A549 (cell line): ENCODE measurements around the gene CREBZF.

Experiments used
- CEBPB ChIP-seq, 2 experiments: fragments of >200 bp in 1 of 2; sonication (Bioruptor Twin) in 1 of 2; formaldehyde crosslinking in 1 of 2; IDR thresholded peaks; 2 replicates each; pipeline ENCODE4 v1.6.1; 2012 to 2016
- CHD2 ChIP-seq: fragments of 150-350 bp; IDR thresholded peaks from 2 replicates; pipeline ENCODE4 v1.6.1; 2014; ENCODE audit warnings: low read length; ENCODE audit not compliant: partially characterized antibody
- HDAC2 ChIP-seq: fragments of 200-600 bp; sonication (generic); IDR thresholded peaks from 2 replicates; pipeline ENCODE4 v1.6.1; 2016
- POLR2A ChIP-seq: IDR thresholded peaks from 2 replicates; pipeline ENCODE4 v1.6.1; 2012; ENCODE audit warnings: mild to moderate bottlenecking, low read length
- RAD21 ChIP-seq, 2 experiments: fragments of >200 bp in 1 of 2; sonication (Bioruptor Twin) in 1 of 2; formaldehyde crosslinking in 1 of 2; IDR thresholded peaks in 1 of 2; conservative IDR thresholded peaks in 1 of 2; 2 replicates in 1 of 2; 3 replicates in 1 of 2; pipeline ENCODE4 v1.6.1; 2012 to 2018; ENCODE audit warnings: inconsistent platforms in 1 of 2
- RCOR1 ChIP-seq: fragments of 150-350 bp; IDR thresholded peaks from 2 replicates; pipeline ENCODE4 v1.6.1; 2014; ENCODE audit warnings: antibody characterized with exemption, low read length, low read depth
- RFX5 ChIP-seq: fragments of 450-650 bp; IDR thresholded peaks from 2 replicates; pipeline ENCODE4 v1.7.1; 2014; ENCODE audit warnings: antibody characterized with exemption, mild to moderate bottlenecking, moderate library complexity
- ZFP36 ChIP-seq: fragments of 450-650 bp; IDR thresholded peaks from 2 replicates; pipeline ENCODE4 v1.6.1; 2014; ENCODE audit warnings: borderline replicate concordance; ENCODE audit not compliant: partially characterized antibody
- TF ChIP-seq, protein P1 (sequence below): fragments of >200 bp; sonication (Bioruptor Twin); formaldehyde crosslinking; IDR thresholded peaks from 3 replicates; pipeline ENCODE4 v1.5.1; 2016

- TF ChIP-seq, protein P1, sequence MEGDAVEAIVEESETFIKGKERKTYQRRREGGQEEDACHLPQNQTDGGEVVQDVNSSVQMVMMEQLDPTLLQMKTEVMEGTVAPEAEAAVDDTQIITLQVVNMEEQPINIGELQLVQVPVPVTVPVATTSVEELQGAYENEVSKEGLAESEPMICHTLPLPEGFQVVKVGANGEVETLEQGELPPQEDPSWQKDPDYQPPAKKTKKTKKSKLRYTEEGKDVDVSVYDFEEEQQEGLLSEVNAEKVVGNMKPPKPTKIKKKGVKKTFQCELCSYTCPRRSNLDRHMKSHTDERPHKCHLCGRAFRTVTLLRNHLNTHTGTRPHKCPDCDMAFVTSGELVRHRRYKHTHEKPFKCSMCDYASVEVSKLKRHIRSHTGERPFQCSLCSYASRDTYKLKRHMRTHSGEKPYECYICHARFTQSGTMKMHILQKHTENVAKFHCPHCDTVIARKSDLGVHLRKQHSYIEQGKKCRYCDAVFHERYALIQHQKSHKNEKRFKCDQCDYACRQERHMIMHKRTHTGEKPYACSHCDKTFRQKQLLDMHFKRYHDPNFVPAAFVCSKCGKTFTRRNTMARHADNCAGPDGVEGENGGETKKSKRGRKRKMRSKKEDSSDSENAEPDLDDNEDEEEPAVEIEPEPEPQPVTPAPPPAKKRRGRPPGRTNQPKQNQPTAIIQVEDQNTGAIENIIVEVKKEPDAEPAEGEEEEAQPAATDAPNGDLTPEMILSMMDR, result no peak
- no peak for TF ChIP-seq HDAC2
- TF ChIP-seq POLR2A, result no peak
- no peak for TF ChIP-seq RFX5
- TF ChIP-seq RCOR1, result no peak
- no peak for TF ChIP-seq CHD2
- no peak for TF ChIP-seq ZFP36
- no peak for TF ChIP-seq CEBPB (IDR thresholded peaks at IDR 0.05)
- no peak for TF ChIP-seq RAD21 (conservative IDR thresholded peaks at IDR 0.05 in 1 of 2, IDR thresholded peaks at IDR 0.05 in 1 of 2)
These were observed 6.7 kb downstream of the CREBZF start for GRCh38 chr11:85658180-85658579.
